ENCODE measurements around the gene RTN4RL2. TPM values are rescaled to one million over a fixed set of nuclear protein-coding genes. Genes with fewer than 3 reads are reported as not detected.

RTN4RL2 gene
- total RNA-seq, 4 donors from 2014 or later: 0.13 to 2.8 (median 0.77) TPM

- H3K9me3 ChIP-seq: no peaks in the 10 kb centered on the region
- TF ChIP-seq, protein P1, sequence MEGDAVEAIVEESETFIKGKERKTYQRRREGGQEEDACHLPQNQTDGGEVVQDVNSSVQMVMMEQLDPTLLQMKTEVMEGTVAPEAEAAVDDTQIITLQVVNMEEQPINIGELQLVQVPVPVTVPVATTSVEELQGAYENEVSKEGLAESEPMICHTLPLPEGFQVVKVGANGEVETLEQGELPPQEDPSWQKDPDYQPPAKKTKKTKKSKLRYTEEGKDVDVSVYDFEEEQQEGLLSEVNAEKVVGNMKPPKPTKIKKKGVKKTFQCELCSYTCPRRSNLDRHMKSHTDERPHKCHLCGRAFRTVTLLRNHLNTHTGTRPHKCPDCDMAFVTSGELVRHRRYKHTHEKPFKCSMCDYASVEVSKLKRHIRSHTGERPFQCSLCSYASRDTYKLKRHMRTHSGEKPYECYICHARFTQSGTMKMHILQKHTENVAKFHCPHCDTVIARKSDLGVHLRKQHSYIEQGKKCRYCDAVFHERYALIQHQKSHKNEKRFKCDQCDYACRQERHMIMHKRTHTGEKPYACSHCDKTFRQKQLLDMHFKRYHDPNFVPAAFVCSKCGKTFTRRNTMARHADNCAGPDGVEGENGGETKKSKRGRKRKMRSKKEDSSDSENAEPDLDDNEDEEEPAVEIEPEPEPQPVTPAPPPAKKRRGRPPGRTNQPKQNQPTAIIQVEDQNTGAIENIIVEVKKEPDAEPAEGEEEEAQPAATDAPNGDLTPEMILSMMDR (IDR thresholded peaks at IDR 0.05 in 4 of 5, conservative IDR thresholded peaks at IDR 0.05 in 1 of 5): no peak
- no peak for TF ChIP-seq POLR2A (IDR thresholded peaks at IDR 0.05)
- intact Hi-C loops (cut with DNase I; ENCODE audit: low total_unique reads) (no loop called here), in situ Hi-C loops (cut with MboI; ENCODE audit: low sequenced_read_pairs in 4 of 4) (no loop called here)
- H3K36me3 ChIP-seq: no peaks in the 10 kb centered on the region
- peaks cover 37 to 41% of the 10 kb centered on the region in 2 donors for H3K4me1 ChIP-seq
- peak overlapping the region; percentile 83 to 93 (median 84) for H3K27ac ChIP-seq
- DNase-seq: peak; percentile 30 to 63
- peaks cover 0 to 3% (median 0%) of the 10 kb centered on the region in 3 donors for H3K27me3 ChIP-seq
- peak; percentile 14 to 15 for ATAC-seq
- H3K4me3 ChIP-seq: peak overlapping the region; percentile 51 to 70 (median 54)
These were observed 34.5 kb upstream of the RTN4RL2 start for GRCh38 chr11:57425565-57426438.

- Histone ChIP-seq H3K27ac (peak overlapping the region; percentile 83 to 93 (median 84)), H3K9me3 (no peaks in the 10 kb centered on the region), H3K36me3 (no peaks in the 10 kb centered on the region), H3K4me3 (peak overlapping the region; percentile 51 to 70 (median 54)), H3K27me3 (peaks cover 0 to 3% (median 0%) of the 10 kb centered on the region in 3 donors), H3K4me1 (peaks cover 37 to 41% of the 10 kb centered on the region in 2 donors)
- in situ Hi-C loops (cut with MboI; ENCODE audit: low sequenced_read_pairs in 4 of 4): no loop called here
- no peak for DNase-seq
- intact Hi-C loops (cut with DNase I; ENCODE audit: low total_unique reads): no loop called here
- no peak for ATAC-seq
- TF ChIP-seq POLR2A (IDR thresholded peaks at IDR 0.05): no peak
- TF ChIP-seq, protein P1 (IDR thresholded peaks at IDR 0.05 in 4 of 5, conservative IDR thresholded peaks at IDR 0.05 in 1 of 5): no peak
These were observed 33.8 kb upstream of the RTN4RL2 start for GRCh38 chr11:57426439-57426928.

- H3K27ac ChIP-seq: peak within 1 kb of the TSS; percentile 83 to 93 (median 84)
- peaks cover 37 to 41% of the 10 kb centered on the region in 2 donors for H3K4me1 ChIP-seq
- in situ Hi-C loops (cut with MboI; ENCODE audit: low sequenced_read_pairs in 4 of 4): no loop called here
- DNase-seq: peak; percentile 44 to 64
- intact Hi-C loops (cut with DNase I; ENCODE audit: low total_unique reads): no loop called here
- no peaks in the 10 kb centered on the region for H3K36me3 ChIP-seq
- peaks cover 0 to 3% (median 0%) of the 10 kb centered on the region in 3 donors for H3K27me3 ChIP-seq
- peak; percentile 50 to 51 for TF ChIP-seq POLR2A (IDR thresholded peaks at IDR 0.05)
- TF ChIP-seq, protein P1 (IDR thresholded peaks at IDR 0.05 in 4 of 5, conservative IDR thresholded peaks at IDR 0.05 in 1 of 5): peak in 1 of 5 experiments; percentile 3
- H3K9me3 ChIP-seq: no peaks in the 10 kb centered on the region
- peak; percentile 59 to 67 for ATAC-seq
- H3K4me3 ChIP-seq: peak within 1 kb of the TSS; percentile 51 to 70 (median 54)
These were observed 33.2 kb upstream of the RTN4RL2 start, which contains the start of gene SLC43A3 for GRCh38 chr11:57426929-57427726. TSS of gene SLC43A3 (minus strand) at chr11:57427121. CDS start at chr11:57426172, 949 bp downstream.

- no peaks in the 10 kb centered on the region for H3K9me3 ChIP-seq
- intact Hi-C loops (cut with DNase I; ENCODE audit: low total_unique reads) (no loop called here), in situ Hi-C loops (cut with MboI; ENCODE audit: low sequenced_read_pairs in 4 of 4) (no loop called here)
- peak overlapping the region; percentile 83 to 93 (median 84) for H3K27ac ChIP-seq
- no peaks in the 10 kb centered on the region for H3K36me3 ChIP-seq
- peaks cover 0 to 3% (median 0%) of the 10 kb centered on the region in 3 donors for H3K27me3 ChIP-seq
- peak overlapping the region in 2 of 4 donors; percentile 54 to 70 for H3K4me3 ChIP-seq
- H3K4me1 ChIP-seq: peaks cover 37 to 41% of the 10 kb centered on the region in 2 donors
- TF ChIP-seq, protein P1 (IDR thresholded peaks at IDR 0.05 in 4 of 5, conservative IDR thresholded peaks at IDR 0.05 in 1 of 5): peak in 1 of 5 experiments; percentile 1
- TF ChIP-seq POLR2A (IDR thresholded peaks at IDR 0.05): peak in 1 of 2 donors; percentile 16
- peak; percentile 64 to 79 for DNase-seq
- ATAC-seq: peak; percentile 21 to 50
These were observed 32.6 kb upstream of the RTN4RL2 start for GRCh38 chr11:57427727-57428082.
